ENCODE results near the gene LCP2.

LCP2 gene

GRCh38 chr5:170294556-170294955 lies 3.0 kb downstream of the LCP2 start:
- no peak for DNase-seq

DNA sequence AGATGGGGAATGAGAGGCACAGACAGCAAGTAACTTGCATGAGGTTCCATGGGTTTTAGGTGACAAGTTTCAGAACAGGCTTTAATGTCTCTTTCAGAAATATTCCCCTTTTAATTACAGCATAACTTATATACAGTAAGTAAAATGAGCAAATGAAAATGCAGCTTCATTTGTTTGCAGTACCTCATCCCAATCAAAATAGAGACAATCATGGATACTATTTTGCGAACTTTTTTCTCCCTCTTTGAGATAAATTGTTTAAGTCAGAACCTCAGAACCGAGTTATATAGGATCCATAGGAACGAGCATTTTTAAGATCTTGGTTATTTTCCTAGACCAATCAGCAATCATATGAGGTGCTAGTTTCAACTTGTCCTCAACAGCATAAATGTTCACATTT lies 3.5 kb downstream of the LCP2 start:
- DNase-seq: no peak

- no peak for DNase-seq
Observed at GRCh38 chr5:170293273-170293672, 4.3 kb downstream of the LCP2 start.

GRCh38 chr5:170292179-170293104 lies 5.1 kb downstream of the LCP2 start:
- no peak for DNase-seq

DNA sequence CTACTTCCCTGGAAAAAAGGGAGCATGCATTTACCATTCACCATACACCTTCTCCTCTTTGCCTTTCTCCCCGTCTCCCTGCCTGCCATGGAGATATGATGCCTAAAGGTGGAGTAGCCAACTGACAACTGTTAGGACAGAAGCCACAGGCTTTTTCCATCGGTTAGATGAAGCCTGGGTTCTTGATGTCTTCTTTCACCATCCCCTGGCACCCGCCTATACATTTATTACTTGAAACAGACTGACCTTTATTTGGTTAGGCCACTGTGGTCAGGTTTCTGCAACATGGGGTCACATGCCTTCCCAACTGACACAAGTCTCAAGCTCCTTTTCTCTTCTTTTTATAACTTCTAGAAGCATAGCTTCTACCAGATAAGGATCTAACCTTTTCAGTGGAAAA lies 7.1 kb downstream of the LCP2 start:
- no peak for DNase-seq

- DNase-seq: no peak
Observed at GRCh38 chr5:170289764-170290163, 7.8 kb downstream of the LCP2 start.

- DNase-seq: no peak
Observed at GRCh38 chr5:170289121-170289520, 8.5 kb downstream of the LCP2 start.

- DNase-seq: no peak
Observed at GRCh38 chr5:170288551-170288950, 9.0 kb downstream of the LCP2 start.

DNA sequence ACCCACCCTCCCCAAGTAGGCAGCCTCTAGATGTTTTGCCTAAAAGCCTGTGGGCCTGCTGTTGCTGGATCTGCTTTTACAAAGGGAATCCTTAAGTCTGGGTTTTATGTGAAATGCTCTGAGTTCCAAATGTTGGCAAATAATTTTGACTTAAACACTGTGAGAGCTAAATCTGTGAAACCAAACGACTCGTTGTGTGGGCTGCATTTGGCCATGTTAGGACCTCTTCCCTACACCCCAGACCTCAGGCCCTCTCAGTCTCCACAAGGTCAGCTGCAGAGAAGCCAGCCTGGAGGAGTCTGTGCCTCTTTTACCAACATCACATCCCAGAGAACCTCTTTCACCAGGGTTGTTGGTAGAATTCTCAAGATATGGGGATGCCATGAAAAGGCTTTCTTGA lies 9.4 kb downstream of the LCP2 start:
- no peak for DNase-seq

- DNase-seq: no peak
Observed at GRCh38 chr5:170287532-170287931, 10.0 kb downstream of the LCP2 start.

DNA sequence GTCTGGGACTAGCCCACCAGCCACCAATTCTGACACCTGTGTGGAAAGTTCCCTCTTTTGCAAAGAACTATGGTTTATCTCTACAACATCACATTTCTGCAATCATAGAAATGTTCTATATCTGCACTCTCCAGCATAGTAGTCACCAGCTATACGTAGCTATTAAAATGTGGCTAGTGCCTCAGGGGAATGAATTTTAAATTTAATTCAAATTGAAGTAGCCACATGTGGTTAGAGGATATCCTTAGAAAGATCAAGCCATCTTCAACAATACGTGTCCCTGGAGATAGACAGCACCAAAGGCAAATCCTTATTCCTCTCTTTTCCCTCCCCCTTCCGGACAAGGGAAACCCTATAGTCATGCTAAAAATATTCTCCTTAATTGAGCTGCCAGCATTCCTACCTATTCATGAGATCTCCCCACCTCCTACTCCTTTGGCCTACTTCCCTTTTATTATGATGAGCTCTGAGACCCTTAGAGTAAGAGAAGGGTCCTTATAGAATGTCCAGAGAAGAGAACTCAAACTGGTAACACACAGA lies 11.1 kb downstream of the LCP2 start:
- no peak for DNase-seq

GRCh38 chr5:170285181-170285580 lies 12.4 kb downstream of the LCP2 start:
- DNase-seq: no peak

- no peak for DNase-seq
Observed at GRCh38 chr5:170284231-170284630, 13.3 kb downstream of the LCP2 start.

DNA sequence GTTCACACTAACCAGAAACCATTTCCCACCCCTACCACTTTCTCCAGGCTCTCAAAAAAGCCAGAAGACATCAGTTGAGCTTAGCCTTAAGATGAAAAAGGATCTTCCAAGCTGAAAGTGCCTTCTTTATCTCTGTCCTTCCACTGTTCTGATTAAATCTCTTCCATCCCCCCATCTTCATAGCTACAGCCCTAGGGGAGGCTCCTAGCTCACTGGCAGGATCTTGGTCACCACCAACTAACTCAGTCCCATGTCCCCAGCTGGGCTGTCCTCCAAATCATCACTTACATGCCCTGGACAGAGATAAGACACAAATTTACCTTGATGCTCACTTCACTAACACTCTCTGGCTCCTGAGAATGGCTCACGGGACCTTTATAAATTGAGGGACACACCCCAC lies 14.3 kb downstream of the LCP2 start:
- no peak for DNase-seq

DNA sequence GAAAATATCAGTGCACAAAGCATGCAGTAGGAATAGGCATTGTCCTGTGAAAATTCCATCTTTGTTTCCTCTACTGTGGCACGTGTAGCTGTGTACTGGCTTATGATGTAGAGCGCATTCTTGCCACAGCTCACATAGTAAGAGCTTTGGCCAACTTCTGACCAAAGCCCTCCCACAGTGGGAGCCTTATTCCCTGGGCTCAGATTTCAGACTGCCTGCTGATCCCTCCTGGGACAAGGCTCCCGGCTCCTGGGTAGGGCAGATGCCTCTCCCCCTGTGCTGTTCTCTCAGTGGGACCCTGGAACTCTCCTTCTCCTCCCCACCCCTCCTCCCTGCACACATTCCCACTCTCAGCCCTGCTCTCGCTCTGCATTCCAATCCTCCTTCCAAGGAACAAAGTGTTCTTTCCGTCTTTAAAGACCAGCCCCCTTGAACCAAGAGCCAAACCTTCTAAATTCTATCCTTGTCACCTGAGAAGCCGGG lies 17.5 kb downstream of the LCP2 start:
- no peak for DNase-seq

GRCh38 chr5:170279459-170279817 lies 18.1 kb downstream of the LCP2 start:
- no peak for DNase-seq

DNA sequence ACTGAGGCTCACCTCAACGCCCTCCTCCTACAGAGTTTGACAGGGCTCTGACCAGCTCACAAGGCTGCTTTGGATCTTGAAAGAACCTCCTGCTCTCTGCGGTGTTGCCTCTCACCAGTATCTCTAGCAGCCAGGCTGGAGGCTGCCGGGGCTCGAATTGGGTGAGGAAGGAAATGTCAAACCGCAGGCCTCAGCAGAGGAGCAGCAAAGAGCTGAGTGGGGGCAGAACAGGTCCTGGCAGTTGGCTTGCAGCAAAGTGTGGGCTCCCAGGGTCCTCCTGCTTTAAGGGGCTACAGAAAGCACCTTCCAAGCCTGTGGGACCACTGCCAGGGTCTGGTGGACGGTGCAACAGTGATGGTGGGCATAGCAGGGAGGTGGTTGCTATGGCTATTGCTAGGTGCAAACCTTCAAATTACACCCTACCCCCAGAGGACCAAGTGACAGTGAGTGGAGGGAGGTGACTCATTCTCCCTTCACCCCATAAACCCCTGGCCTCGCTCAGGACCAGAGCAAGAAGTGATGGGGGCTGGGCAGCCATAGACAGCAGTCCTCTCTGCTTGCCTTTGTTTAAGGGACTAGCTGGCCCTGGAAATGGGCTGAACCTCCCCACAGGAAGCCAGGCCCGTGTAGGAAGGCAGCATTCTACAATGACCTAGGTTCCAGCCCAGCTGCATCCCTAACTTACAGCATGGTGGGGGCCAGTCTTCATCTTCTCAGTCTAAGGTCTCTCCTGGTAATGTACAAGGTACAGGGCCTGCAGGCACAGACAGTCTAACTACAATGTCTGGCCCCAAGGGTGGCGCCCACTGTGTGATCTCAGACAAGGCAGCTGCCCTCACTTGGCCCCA lies 18.7 kb downstream of the LCP2 start:
- DNase-seq: no peak

- no peak for DNase-seq
Observed at GRCh38 chr5:170277867-170278281, 19.7 kb downstream of the LCP2 start.

- no peak for DNase-seq
Observed at GRCh38 chr5:170276140-170276539, 21.4 kb downstream of the LCP2 start.

DNA sequence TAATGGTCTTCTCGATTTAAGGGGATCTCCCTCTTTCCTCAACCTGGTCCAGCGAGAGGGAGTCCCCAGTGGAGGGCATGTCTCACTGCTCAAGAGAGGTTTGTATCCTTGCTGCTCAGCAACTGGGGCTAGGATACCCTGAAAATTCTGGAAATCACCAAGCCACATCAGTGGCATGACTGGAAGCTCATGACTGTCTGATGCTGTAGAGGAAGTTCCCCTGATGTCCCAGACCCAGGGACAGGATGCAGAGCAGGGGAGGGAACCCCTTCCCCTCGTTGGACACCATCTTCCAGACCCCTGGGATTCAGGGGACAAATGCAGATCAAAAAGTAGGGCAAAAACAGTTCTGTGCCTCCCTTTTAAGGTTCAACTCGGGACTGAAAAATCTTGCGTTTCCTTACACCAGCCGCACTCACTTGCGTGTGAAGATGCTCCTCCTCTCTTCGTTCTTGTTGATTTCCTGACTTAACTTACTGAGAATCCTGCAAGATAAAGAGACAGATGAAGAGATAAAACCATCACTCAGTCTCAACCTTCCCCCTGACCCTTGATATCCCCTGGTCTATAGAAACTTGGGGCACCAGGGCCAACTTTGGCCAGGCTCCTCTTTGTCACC lies 22.1 kb downstream of the LCP2 start:
- no peak for DNase-seq

DNA sequence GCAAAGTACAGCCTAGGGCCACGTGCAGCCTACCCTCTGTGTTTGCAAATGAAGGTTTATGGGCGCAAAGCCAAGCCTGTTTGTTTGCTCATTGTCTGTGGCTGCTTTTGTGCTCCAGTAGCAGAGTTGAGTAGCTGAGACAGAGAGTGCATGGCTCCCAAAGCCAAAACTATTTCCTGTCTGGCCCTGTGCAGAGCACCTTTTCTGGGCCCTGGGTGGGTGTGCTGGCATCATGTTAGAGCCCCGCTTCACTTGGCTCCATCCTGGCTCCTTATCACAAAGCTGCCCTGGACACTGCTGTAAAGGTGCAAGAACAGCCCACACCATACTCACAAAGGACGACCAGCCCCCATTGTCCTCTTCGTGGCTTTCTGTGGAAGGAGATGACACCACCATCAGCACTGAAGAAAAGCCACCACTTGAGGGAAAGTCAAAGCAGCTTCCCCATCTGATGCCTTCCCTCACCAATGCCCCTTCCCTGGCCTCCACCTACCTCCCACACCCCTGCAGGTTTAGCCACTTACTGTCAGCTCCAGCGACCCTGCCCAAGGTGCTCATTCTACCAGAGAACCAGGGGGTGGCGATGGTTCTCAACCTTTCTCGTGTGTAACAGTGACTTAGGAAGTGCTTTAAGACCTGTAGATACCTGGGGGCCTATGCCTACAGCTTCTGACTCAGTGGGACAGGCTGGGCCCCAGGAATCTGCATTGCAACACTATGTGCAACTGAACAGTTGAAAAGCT lies 23.4 kb downstream of the LCP2 start:
- DNase-seq: no peak

DNA sequence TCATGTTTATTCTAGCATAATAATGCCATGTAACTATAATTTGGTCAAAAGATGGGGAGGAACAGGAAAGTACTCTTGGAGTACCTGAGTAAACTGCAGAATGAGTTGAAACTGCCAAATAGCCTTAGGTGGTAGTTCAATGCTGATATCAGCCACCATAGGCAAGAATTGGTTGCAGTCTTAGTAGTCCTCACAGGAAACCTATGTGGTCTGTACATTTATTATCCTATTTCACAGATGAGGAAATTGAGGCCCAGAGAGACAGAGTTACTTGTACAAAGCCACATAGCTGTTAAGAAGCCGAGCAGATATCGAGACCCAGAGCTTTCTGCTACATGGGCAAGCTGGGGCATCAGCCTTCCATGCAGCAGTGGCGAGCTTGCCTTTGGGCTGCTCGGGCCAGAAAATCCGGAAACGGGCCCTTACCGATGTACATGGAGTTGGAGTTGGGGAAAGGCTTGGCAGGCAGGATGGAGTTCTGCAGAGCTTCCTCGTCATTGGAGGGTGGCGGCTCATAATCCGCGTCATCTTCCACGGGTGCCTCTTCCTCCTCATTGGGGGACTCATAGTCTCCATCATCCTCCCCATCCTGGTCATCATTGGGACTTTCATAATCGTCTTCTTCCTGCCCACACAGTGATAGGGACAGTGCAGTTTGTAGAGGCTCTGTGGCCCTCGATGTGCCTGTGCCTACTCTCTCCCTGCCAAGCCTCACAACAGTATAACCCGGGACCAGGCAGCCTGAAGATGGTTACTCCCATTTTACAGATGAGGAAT lies 27.1 kb downstream of the LCP2 start:
- no peak for DNase-seq

All from SHP77 treated with DMSO at 0.1 percent for 48 hours (cell line).